SU-DHL-6 (cell line): ENCODE data around the gene KISS1R.

ENCODE experiments used
- H2AFZ ChIP-seq: fragments of 200-600 bp; sonication (generic); 2 replicates; pipeline ENCODE4 v1.6.1; 2014; ENCODE audit warnings: low read depth, mild to moderate bottlenecking, moderate library complexity, mixed read lengths, antibody characterized with exemption, low read length; ENCODE audit not compliant: severe bottlenecking
- H3F3A ChIP-seq: fragments of 200-600 bp; shearing (Covaris generic); 2 replicates; pipeline ENCODE4 v1.6.0; 2016; ENCODE audit warnings: antibody characterized with exemption, mild to moderate bottlenecking; ENCODE audit not compliant: insufficient read depth
- H3K27ac ChIP-seq: fragments of 200-600 bp; sonication (generic); 2 replicates; pipeline ENCODE4 v1.5.1; 2016; ENCODE audit warnings: low read depth, mild to moderate bottlenecking, low read length, moderate library complexity, mixed read lengths
- H3K27me3 ChIP-seq: fragments of 200-600 bp; sonication (generic), shearing (Covaris generic); 2 replicates; pipeline ENCODE4 v1.6.0; 2014; ENCODE audit warnings: mild to moderate bottlenecking, low read length
- H3K36me3 ChIP-seq: fragments of 200-600 bp; sonication (generic); 2 replicates; pipeline ENCODE4 v1.6.1; 2014; ENCODE audit warnings: mild to moderate bottlenecking, low read length, mixed read lengths
- H3K4me2 ChIP-seq: fragments of 300-600, 200-600 bp; shearing (Covaris generic), sonication (generic); 2 replicates; pipeline ENCODE4 v1.6.0; 2014; ENCODE audit warnings: low read length, low read depth, mild to moderate bottlenecking; ENCODE audit not compliant: poor library complexity, severe bottlenecking
- H3K4me3 ChIP-seq: fragments of 200-600 bp; sonication (generic); 2 replicates; pipeline ENCODE4 v1.5.1; 2014; ENCODE audit warnings: antibody characterized with exemption, low read length, mild to moderate bottlenecking, mixed read lengths; ENCODE audit not compliant: insufficient read depth, poor library complexity, severe bottlenecking
- H3K79me2 ChIP-seq: fragments of 200-600 bp; sonication (generic); 2 replicates; pipeline ENCODE4 v1.6.1; 2014; ENCODE audit warnings: mild to moderate bottlenecking, low read length, moderate library complexity; ENCODE audit not compliant: insufficient read depth
- H3K9ac ChIP-seq: fragments of 200-600 bp; sonication (generic); 2 replicates; pipeline ENCODE4 v1.7.0; 2014; ENCODE audit warnings: mild to moderate bottlenecking, low read length
- H3K9me2 ChIP-seq: fragments of 200-600 bp; sonication (generic); replicated peaks from 2 replicates; pipeline ENCODE4 v1.6.1; 2014; ENCODE audit warnings: low read length; ENCODE audit not compliant: insufficient read depth
- H3K9me3 ChIP-seq: fragments of 200-600 bp; sonication (generic); 2 replicates; pipeline ENCODE4 v1.6.1; 2014; ENCODE audit warnings: low read length, mixed read lengths; ENCODE audit not compliant: insufficient read depth
- H4K20me1 ChIP-seq: fragments of 200-600 bp; sonication (generic); 2 replicates; pipeline ENCODE4 v1.6.1; 2014; ENCODE audit warnings: low read depth, mild to moderate bottlenecking, antibody characterized with exemption, low read length, moderate library complexity, mixed read lengths
- CTCF ChIP-seq: fragments of 200-600 bp; sonication (generic); IDR thresholded peaks from one replicate; pipeline ENCODE4 v1.5.1; 2017; ENCODE audit warnings: antibody characterized with exemption, mild to moderate bottlenecking, low read length, moderate library complexity; ENCODE audit not compliant: insufficient read depth, poor library complexity, severe bottlenecking
- EZH2phosphoT487 ChIP-seq: fragments of 200-600 bp; sonication (generic), shearing (Covaris generic); conservative IDR thresholded peaks from 2 replicates; pipeline ENCODE4 v1.6.1; 2018; ENCODE audit warnings: mild to moderate bottlenecking, antibody characterized with exemption, low read length, moderate library complexity, mixed read lengths

Gene KISS1R

GRCh38 chr19:917323-918151, at the start of gene KISS1R:
Gene KISS1R, plus strand, starts transcription at chr19:917333. Its CDS starts 170 bp downstream, at chr19:917503.
- Histone ChIP-seq H3K27me3 (no peaks in the 10 kb centered on the region), H3K4me2 (no peak within 1 kb of the TSS), H3K79me2 (no peaks in the 10 kb centered on the region), H2AFZ (no peak within 1 kb of the TSS), H3F3A (peaks cover 4% of the 10 kb centered on the region; the same call in 1 of the 2 replicates), H3K9me3 (no peaks in the 10 kb centered on the region), H3K27ac (no peak within 1 kb of the TSS), H3K9me2 (no peaks in the 10 kb centered on the region), H3K36me3 (no peaks in the 10 kb centered on the region), H3K9ac (no peak within 1 kb of the TSS), H4K20me1 (no peaks in the 10 kb centered on the region), H3K4me3 (no peak within 1 kb of the TSS)
- TF ChIP-seq EZH2phosphoT487 (no peak), CTCF (peak; percentile 44)

GRCh38 chr19:867855-868457, 49.2 kb upstream of the KISS1R start:
- Histone ChIP-seq H3K9me2 (no peaks in the 10 kb centered on the region), H3K4me2 (no peak overlapping the region), H3K36me3 (no peaks in the 10 kb centered on the region), H3K27ac (no peak overlapping the region), H3K4me3 (no peak overlapping the region), H3K27me3 (no peaks in the 10 kb centered on the region), H3F3A (no peaks in the 10 kb centered on the region), H3K9ac (no peak overlapping the region), H3K79me2 (no peaks in the 10 kb centered on the region), H3K9me3 (no peaks in the 10 kb centered on the region), H2AFZ (no peak overlapping the region), H4K20me1 (no peaks in the 10 kb centered on the region)
- TF ChIP-seq CTCF (no peak), EZH2phosphoT487 (no peak)

- Histone ChIP-seq H3K9ac (no peak overlapping the region), H3K27ac (no peak overlapping the region), H2AFZ (no peak overlapping the region)
These were observed 48.5 kb upstream of the KISS1R start for GRCh38 chr19:868458-869244.

More at GRCh38 chr19:868458-869244, 48.5 kb upstream of the KISS1R start:
- H4K20me1 ChIP-seq: no peaks in the 10 kb centered on the region
- no peaks in the 10 kb centered on the region for H3K36me3 ChIP-seq
- H3F3A ChIP-seq: no peaks in the 10 kb centered on the region
- no peaks in the 10 kb centered on the region for H3K27me3 ChIP-seq
- H3K9me2 ChIP-seq: no peaks in the 10 kb centered on the region
- TF ChIP-seq CTCF: no peak
- no peaks in the 10 kb centered on the region for H3K9me3 ChIP-seq
- no peaks in the 10 kb centered on the region for H3K79me2 ChIP-seq
- H3K4me3 ChIP-seq: no peak overlapping the region
- H3K4me2 ChIP-seq: no peak overlapping the region
